Panc1 (cell line): ENCODE data around the gene RYR3. TPM values are rescaled to one million over a fixed set of nuclear protein-coding genes. Genes with fewer than 3 reads are reported as not detected.

Experiments used
- ATAC-seq: fragments of 200-7000 bp; cut with Tn5 transposase; 2 replicates; pipeline ENCODE4 v1.9.1; 2020; ENCODE audit warnings: mild to moderate bottlenecking, moderate library complexity
- BruUV-seq: library from RNA; stranded (reverse); fragments of 400-500 nt; replicated peaks from 2 replicates; lab custom pipeline; 2021; lab: Mats Ljungman, UMichigan
- CTCF ChIA-PET: fragments of 300-600 bp; sonication (Branson Sonifier 250); formaldehyde crosslinking; loops from one replicate; lab custom pipeline; 2022; ENCODE audit warnings: antibody characterized with exemption; lab: Charles Lee
- POLR2A ChIA-PET: fragments of 300-600 bp; sonication (Branson Sonifier 250); formaldehyde crosslinking; loops from one replicate; lab custom pipeline; 2022; ENCODE audit warnings: antibody characterized with exemption; lab: Charles Lee
- DNase-seq: peaks from one replicate; pipeline ENCODE4 v3.0.0-alpha.2; 2010; ENCODE audit warnings: low read depth, low spot score
- H3K27ac ChIP-seq: 2 replicates; pipeline ENCODE4 v1.5.1; 2011; ENCODE audit warnings: mild to moderate bottlenecking, low read length, inconsistent platforms
- H3K27me3 ChIP-seq: fragments of 200-500 bp; sonication (Bioruptor generic); 2 replicates; pipeline ENCODE4 v1.6.0; 2014; ENCODE audit warnings: low read length, inconsistent platforms; ENCODE audit not compliant: control insufficient read depth, insufficient read depth
- H3K36me3 ChIP-seq: fragments of 200-500 bp; sonication (Bioruptor generic); 2 replicates; pipeline ENCODE4 v1.5.1; 2014; ENCODE audit warnings: inconsistent platforms, mild to moderate bottlenecking, low read length, moderate library complexity; ENCODE audit not compliant: control insufficient read depth, insufficient read depth
- H3K4me1 ChIP-seq: 2 replicates; pipeline ENCODE4 v1.5.1; 2011; ENCODE audit warnings: inconsistent platforms, mild to moderate bottlenecking, low read length, moderate library complexity; ENCODE audit not compliant: control insufficient read depth, insufficient read depth
- H3K4me3 ChIP-seq, 2 experiments: 2 replicates each; pipeline ENCODE4 v1.5.1; 2011 to 2012; ENCODE audit warnings: low read depth in 2 of 2, low read length in 2 of 2, mild to moderate bottlenecking in 2 of 2, inconsistent platforms in 1 of 2, moderate library complexity in 1 of 2
- H3K9me3 ChIP-seq: fragments of 200-500 bp; sonication (Bioruptor generic); 2 replicates; pipeline ENCODE4 v1.5.1; 2014; ENCODE audit warnings: low read depth, mild to moderate bottlenecking, inconsistent platforms, low read length, moderate library complexity; ENCODE audit not compliant: control insufficient read depth, insufficient read depth
- POLR2AphosphoS5 ChIP-seq: IDR thresholded peaks from 2 replicates; pipeline ENCODE4 v1.6.1; 2012; ENCODE audit warnings: mild to moderate bottlenecking, low read depth, low read length, moderate library complexity
- SIN3A ChIP-seq: IDR thresholded peaks from 2 replicates; pipeline ENCODE4 v1.6.1; 2012; ENCODE audit warnings: low read depth, mild to moderate bottlenecking, low read length, moderate library complexity, borderline replicate concordance; ENCODE audit not compliant: insufficient read depth
- TCF7L2 ChIP-seq: IDR thresholded peaks from 2 replicates; pipeline ENCODE4 v1.6.1; 2011; ENCODE audit warnings: mild to moderate bottlenecking, low read depth, low read length, inconsistent platforms
- in situ Hi-C: cut with HindIII; loops from 2 replicates; pipeline ENCODE4 v1.10.0; 2016; ENCODE audit warnings: low sequenced_read_pairs, low pct_unique_long_range_greater_than_20kb
- intact Hi-C: fragments of 100-400 bp; cut with micrococcal nuclease; formaldehyde crosslinking; loops from one replicate; pipeline ENCODE4 v1.10.0; 2022; ENCODE audit not compliant: unreplicated experiment
- total RNA-seq: library from RNA; stranded (reverse); gene quantifications from one replicate; pipeline ENCODE4 v1.2.1, GENCODE V29; 2021; ENCODE audit not compliant: unreplicated experiment
- TF ChIP-seq, protein P1 (sequence below): fragments of 450-650 bp; IDR thresholded peaks from 2 replicates; pipeline ENCODE4 v1.5.1; 2017; ENCODE audit warnings: mild to moderate bottlenecking
- TF ChIP-seq, protein P2 (sequence below), 2 experiments: IDR thresholded peaks; 2 replicates each; pipeline ENCODE4 v1.6.1; 2011 to 2012; ENCODE audit warnings: low read depth in 2 of 2, control low read depth in 1 of 2, low read length in 1 of 2, mild to moderate bottlenecking in 1 of 2, moderate library complexity in 1 of 2; ENCODE audit not compliant: insufficient read depth in 1 of 2

RYR3 gene
- total RNA-seq, 1 experiment from 2014 or later: not detected

DNA sequence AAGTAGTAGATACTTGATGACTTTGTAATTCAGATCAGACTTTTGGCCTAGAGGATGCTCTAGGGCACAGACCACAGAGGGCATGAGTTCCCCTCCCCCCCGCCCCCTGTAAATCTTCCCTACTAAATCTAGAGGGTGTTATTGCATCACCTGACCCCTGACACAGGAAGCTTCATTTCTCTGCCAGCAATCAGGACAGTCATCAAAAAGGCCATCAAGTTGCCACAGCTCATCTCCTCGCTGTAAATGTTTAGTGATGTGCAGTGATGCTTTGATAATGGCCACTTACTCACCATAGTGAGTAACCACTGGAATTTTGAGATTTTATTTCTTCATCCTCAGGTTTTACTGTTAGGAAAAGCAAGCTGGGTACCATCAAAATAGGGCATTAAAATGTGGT, 368.3 kb downstream of the RYR3 start:
- intact Hi-C loops: no loop called here
- CTCF ChIA-PET: no interaction called here
- BruUV-seq: no TSS peak

DNA sequence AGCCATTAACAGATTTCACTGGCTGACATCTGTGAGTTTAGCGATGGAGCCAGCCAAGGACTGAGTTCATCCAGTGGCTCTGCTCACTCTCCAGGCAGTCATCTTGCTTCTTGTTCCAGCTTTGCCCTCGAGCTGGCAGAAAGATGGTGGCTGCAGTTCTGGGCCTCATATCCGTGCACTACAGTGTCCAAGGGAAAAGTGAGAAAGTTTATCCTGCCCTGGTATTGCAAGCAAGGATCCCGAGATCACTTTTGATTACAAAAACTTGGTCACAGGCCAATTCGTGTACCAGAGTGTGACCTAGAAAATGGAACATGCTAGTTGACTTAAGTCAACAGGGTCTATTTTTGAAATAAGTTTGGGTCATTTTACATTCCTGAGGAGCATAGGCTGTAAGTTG, 369.6 kb downstream of the RYR3 start:
- no peaks in the 10 kb centered on the region for H3K36me3 ChIP-seq
- no TSS peak for BruUV-seq
- DNase-seq: no peak
- TF ChIP-seq SIN3A (no peak), POLR2AphosphoS5 (no peak), TCF7L2 (no peak)
- TF ChIP-seq, protein P1, sequence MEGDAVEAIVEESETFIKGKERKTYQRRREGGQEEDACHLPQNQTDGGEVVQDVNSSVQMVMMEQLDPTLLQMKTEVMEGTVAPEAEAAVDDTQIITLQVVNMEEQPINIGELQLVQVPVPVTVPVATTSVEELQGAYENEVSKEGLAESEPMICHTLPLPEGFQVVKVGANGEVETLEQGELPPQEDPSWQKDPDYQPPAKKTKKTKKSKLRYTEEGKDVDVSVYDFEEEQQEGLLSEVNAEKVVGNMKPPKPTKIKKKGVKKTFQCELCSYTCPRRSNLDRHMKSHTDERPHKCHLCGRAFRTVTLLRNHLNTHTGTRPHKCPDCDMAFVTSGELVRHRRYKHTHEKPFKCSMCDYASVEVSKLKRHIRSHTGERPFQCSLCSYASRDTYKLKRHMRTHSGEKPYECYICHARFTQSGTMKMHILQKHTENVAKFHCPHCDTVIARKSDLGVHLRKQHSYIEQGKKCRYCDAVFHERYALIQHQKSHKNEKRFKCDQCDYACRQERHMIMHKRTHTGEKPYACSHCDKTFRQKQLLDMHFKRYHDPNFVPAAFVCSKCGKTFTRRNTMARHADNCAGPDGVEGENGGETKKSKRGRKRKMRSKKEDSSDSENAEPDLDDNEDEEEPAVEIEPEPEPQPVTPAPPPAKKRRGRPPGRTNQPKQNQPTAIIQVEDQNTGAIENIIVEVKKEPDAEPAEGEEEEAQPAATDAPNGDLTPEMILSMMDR: no peak
- TF ChIP-seq, protein P2, sequence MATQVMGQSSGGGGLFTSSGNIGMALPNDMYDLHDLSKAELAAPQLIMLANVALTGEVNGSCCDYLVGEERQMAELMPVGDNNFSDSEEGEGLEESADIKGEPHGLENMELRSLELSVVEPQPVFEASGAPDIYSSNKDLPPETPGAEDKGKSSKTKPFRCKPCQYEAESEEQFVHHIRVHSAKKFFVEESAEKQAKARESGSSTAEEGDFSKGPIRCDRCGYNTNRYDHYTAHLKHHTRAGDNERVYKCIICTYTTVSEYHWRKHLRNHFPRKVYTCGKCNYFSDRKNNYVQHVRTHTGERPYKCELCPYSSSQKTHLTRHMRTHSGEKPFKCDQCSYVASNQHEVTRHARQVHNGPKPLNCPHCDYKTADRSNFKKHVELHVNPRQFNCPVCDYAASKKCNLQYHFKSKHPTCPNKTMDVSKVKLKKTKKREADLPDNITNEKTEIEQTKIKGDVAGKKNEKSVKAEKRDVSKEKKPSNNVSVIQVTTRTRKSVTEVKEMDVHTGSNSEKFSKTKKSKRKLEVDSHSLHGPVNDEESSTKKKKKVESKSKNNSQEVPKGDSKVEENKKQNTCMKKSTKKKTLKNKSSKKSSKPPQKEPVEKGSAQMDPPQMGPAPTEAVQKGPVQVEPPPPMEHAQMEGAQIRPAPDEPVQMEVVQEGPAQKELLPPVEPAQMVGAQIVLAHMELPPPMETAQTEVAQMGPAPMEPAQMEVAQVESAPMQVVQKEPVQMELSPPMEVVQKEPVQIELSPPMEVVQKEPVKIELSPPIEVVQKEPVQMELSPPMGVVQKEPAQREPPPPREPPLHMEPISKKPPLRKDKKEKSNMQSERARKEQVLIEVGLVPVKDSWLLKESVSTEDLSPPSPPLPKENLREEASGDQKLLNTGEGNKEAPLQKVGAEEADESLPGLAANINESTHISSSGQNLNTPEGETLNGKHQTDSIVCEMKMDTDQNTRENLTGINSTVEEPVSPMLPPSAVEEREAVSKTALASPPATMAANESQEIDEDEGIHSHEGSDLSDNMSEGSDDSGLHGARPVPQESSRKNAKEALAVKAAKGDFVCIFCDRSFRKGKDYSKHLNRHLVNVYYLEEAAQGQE (IDR thresholded peaks at IDR 0.05; ENCODE audit: insufficient read depth in 1 of 2, low read depth in 2 of 2, low read length in 1 of 2): no peak
- peaks cover 16% of the 10 kb centered on the region for H3K27me3 ChIP-seq
- intact Hi-C loops (no loop called here), in situ Hi-C loops (no loop called here)
- no peaks in the 10 kb centered on the region for H3K9me3 ChIP-seq
- CTCF ChIA-PET: no interaction called here
- H3K4me1 ChIP-seq: no peaks in the 10 kb centered on the region
- ATAC-seq: no peak
- no peak overlapping the region for H3K27ac ChIP-seq
- no peak overlapping the region for H3K4me3 ChIP-seq
- POLR2A ChIA-PET: no interaction called here

More for the DNA sequence above, 368.3 kb downstream of the RYR3 start:
- H3K27me3 ChIP-seq: peaks cover 17% of the 10 kb centered on the region
- no peaks in the 10 kb centered on the region for H3K9me3 ChIP-seq
- POLR2A ChIA-PET: no interaction called here
- TF ChIP-seq, protein P1: no peak
- TF ChIP-seq, protein P2 (IDR thresholded peaks at IDR 0.05; ENCODE audit: insufficient read depth in 1 of 2, low read depth in 2 of 2, low read length in 1 of 2): no peak
- in situ Hi-C loops: no loop called here
- no peak overlapping the region for H3K4me3 ChIP-seq
- no peak for DNase-seq
- no peaks in the 10 kb centered on the region for H3K4me1 ChIP-seq
- ATAC-seq: no peak
- no peaks in the 10 kb centered on the region for H3K36me3 ChIP-seq
- H3K27ac ChIP-seq: no peak overlapping the region
